Measurements from ENCODE around the gene GSTA2.

DNA sequence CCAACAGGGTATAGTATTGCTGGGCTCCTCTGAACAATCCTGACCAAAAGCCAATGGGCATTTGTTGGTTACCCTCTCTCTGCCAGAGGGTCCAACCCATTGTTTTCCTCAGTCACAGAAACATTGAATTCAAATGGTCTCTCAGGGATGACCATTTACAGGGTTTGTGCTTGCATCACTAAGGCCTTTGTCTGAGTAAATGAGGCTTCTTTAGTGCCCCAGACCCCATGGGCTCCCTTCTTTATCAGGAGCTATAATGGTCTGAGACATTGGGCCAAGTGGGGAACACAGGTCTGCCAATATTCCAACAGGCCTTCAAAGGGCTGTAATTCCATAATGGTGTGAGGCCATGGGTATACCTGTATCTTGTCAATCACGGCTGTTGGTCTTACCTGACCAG is 27.1 kb downstream of the GSTA2 start:
- TF ChIP-seq, protein P1, sequence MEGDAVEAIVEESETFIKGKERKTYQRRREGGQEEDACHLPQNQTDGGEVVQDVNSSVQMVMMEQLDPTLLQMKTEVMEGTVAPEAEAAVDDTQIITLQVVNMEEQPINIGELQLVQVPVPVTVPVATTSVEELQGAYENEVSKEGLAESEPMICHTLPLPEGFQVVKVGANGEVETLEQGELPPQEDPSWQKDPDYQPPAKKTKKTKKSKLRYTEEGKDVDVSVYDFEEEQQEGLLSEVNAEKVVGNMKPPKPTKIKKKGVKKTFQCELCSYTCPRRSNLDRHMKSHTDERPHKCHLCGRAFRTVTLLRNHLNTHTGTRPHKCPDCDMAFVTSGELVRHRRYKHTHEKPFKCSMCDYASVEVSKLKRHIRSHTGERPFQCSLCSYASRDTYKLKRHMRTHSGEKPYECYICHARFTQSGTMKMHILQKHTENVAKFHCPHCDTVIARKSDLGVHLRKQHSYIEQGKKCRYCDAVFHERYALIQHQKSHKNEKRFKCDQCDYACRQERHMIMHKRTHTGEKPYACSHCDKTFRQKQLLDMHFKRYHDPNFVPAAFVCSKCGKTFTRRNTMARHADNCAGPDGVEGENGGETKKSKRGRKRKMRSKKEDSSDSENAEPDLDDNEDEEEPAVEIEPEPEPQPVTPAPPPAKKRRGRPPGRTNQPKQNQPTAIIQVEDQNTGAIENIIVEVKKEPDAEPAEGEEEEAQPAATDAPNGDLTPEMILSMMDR (IDR thresholded peaks at IDR 0.05; ENCODE audit: insufficient read depth, low read length, poor library complexity, severe bottlenecking), result no peak
- TF ChIP-seq EZH2phosphoT487 (conservative IDR thresholded peaks at IDR 0.05; ENCODE audit: low read length), result no peak
